Lower leg skin (tissue), 4 donors: Measurements from ENCODE around the gene HOXA5. TPM values are rescaled to one million over a fixed set of nuclear protein-coding genes. Genes with fewer than 3 reads are reported as not detected.
A peak's percentile ranks its signal among the peaks of the same experiment; 100 is the strongest.

Source experiments
- DNase-seq, 2 donors: peaks; one replicate each; pipeline ENCODE4 v3.0.0-alpha.2; 2019; ENCODE audit warnings: low spot score in 2 of 2
- H3K4me3 ChIP-seq: fragments of 200-600 bp; sonication (generic); 2 replicates; pipeline ENCODE4 v1.5.1; 2017; ENCODE audit warnings: mild to moderate bottlenecking, low read depth; ENCODE audit not compliant: poor library complexity, severe bottlenecking
- POLR2A ChIP-seq, 2 donors: fragments of 450-650 bp; IDR thresholded peaks; one replicate each; pipeline ENCODE4 v1.6.1; 2016 to 2017; ENCODE audit warnings: antibody characterized with exemption in 2 of 2, mild to moderate bottlenecking in 1 of 2, moderate library complexity in 1 of 2
- WGBS, 2 donors: methylation state at CpG; one replicate each; pipeline ENCODE4 v1.1.5; 2018; 5-methylcytosine and 5-hydroxymethylcytosine counted together
- intact Hi-C: fragments of 100-400 bp; cut with DNase I; formaldehyde crosslinking; loops from one replicate; pipeline ENCODE4 v1.15.0; 2023; ENCODE audit warnings: low total_unique reads
- total RNA-seq, 4 donors: library from RNA; depleted of rRNA; stranded (reverse); fragments of >200 nt; gene quantifications; one replicate each; pipeline ENCODE4 v1.1.0, GENCODE V29; 2016
- TF ChIP-seq, protein P1 (sequence below), 3 donors: fragments of 450-650 bp; IDR thresholded peaks; one replicate each; pipeline ENCODE4 v1.5.1; 2016; ENCODE audit warnings: antibody characterized with exemption in 3 of 3, mild to moderate bottlenecking in 3 of 3, moderate library complexity in 2 of 3

HOXA5 gene
- total RNA-seq, 4 donors from 2014 or later = 5.1 to 15.1 (median 6.1) TPM

DNA sequence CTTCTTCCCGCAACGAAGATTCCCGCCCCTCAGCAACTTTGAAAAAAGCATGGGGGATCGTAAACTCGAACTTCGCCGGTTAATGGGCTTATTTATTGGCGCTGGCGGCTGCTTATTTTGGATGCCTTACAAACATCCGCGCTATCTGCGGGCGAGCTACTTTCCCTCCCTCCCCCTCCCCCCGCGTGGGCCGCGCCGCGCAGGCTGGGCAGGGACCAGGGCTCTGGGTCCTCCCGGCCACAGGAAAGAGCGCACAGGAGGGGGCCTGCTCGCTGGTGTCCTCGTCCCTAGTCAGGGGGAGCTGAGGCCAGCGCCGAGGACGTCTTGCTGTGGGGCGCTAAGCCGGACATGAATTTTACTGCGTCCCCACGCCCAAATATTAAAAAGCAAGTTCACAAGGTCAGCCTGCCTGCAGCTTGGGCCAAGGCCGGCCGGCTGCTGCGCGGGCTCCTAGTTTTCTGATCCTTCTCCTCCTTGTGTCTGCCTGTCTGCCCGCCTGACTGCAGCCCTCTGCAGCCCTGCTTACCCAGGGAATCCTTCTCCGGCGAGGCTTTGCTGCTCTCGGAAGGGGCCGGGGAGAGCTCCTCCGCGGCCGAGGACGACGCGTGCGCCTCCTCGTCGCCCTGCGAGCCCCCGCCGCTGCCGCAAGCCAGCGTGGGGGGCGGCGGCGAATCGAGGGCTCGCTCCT is 29.5 kb upstream of the HOXA5 start:
- intact Hi-C loops = no loop called here
- whole genome bisulfite sequencing, 2 donors = 0 to 4% methylated on average over 37 to 54 of the region's 58 CpGs
- no peak for TF ChIP-seq POLR2A (IDR thresholded peaks at IDR 0.05)
- TF ChIP-seq, protein P1, sequence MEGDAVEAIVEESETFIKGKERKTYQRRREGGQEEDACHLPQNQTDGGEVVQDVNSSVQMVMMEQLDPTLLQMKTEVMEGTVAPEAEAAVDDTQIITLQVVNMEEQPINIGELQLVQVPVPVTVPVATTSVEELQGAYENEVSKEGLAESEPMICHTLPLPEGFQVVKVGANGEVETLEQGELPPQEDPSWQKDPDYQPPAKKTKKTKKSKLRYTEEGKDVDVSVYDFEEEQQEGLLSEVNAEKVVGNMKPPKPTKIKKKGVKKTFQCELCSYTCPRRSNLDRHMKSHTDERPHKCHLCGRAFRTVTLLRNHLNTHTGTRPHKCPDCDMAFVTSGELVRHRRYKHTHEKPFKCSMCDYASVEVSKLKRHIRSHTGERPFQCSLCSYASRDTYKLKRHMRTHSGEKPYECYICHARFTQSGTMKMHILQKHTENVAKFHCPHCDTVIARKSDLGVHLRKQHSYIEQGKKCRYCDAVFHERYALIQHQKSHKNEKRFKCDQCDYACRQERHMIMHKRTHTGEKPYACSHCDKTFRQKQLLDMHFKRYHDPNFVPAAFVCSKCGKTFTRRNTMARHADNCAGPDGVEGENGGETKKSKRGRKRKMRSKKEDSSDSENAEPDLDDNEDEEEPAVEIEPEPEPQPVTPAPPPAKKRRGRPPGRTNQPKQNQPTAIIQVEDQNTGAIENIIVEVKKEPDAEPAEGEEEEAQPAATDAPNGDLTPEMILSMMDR (IDR thresholded peaks at IDR 0.05) = no peak
- DNase-seq = peak in 1 of 2 donors; percentile 95
- H3K4me3 ChIP-seq = peak overlapping the region; percentile 64

DNA sequence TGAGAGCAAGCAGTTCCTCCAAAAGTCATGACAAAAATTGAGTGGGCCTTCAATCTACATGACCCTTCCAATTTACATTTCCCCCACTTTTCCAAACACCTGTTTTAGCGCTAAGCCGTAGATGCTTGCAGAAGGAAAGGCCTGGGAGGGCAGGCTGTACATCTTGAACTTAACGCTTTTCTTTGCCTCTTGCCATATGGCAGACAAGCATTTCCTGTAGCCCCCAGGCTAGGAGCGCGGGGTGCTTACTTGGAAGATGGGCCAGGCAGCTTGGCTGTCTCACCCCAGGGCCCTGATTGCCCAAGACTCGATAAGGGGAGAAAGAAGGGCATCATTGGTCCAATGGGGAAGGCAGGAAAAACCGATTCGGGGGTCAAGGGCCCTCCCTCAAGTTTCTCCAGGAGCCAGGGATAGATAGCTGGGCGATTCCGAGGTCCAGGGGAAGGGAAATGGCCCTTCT is 28.9 kb upstream of the HOXA5 start:
- H3K4me3 ChIP-seq = peak overlapping the region; percentile 64
- TF ChIP-seq, protein P1 (IDR thresholded peaks at IDR 0.05) = no peak
- no peak for TF ChIP-seq POLR2A (IDR thresholded peaks at IDR 0.05)
- intact Hi-C loops = no loop called here
- 15 to 19% methylated on average over 10 of the region's 10 CpGs for WGBS, 2 donors
- DNase-seq = peak in 1 of 2 donors; percentile 88

DNA sequence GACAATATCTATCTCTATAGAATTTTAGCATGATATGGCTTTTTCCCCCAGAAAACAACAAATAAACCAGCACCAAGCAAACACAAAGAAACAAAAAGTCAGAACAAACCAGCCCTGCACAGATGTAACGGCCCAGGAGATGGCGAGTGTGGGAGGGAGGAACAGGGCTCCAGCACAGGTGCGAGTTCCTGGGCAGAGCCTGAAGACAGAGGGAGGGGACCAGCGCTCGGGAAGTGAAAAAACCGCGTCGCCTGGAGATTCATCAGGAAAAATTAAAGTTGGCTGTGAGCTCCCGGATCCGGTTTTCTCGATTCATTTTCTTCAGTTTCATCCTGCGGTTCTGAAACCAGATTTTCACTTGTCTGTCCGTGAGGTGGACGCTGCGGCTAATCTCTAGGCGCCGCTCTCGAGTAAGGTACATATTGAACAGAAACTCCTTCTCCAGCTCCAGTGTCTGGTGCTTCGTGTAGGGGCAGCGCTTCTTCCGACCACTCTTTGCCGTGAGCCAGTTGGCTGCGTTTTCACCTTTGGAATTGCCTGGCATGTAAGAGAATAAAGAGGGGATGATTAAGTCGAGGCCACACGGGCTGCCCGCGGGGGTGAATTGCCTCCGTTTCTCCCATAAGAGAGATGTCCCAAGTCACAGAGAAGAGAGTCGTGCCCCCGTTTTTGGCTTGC is 28.3 kb upstream of the HOXA5 start:
- intact Hi-C loops = no loop called here

DNA sequence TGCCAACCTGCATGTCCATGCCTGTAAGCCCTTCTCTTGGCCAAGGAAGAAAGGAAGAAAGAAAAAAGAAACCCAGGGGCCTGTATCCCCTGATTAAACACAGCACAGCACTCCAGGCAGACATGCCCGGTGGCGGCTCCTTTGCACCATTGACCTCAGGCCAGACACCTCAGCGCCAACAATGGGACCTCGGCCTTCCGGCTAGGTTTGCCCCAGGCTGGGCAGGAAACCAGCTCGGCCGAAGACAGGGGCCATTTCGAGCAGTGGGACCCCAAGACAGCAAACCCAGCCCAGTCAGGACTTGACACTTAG is 27.8 kb upstream of the HOXA5 start:
- DNase-seq = peak in 1 of 2 donors; percentile 88
- TF ChIP-seq POLR2A (IDR thresholded peaks at IDR 0.05) = no peak
- TF ChIP-seq, protein P1 (IDR thresholded peaks at IDR 0.05) = no peak
- intact Hi-C loops = no loop called here
- H3K4me3 ChIP-seq = no peak overlapping the region
- WGBS, 2 donors = 14 to 16% methylated on average over 8 of the region's 8 CpGs

More for the DNA sequence above, 28.3 kb upstream of the HOXA5 start:
- peak overlapping the region; percentile 64 for H3K4me3 ChIP-seq
- DNase-seq = peak in 1 of 2 donors; percentile 85
- TF ChIP-seq, protein P1 (IDR thresholded peaks at IDR 0.05) = no peak
- no peak for TF ChIP-seq POLR2A (IDR thresholded peaks at IDR 0.05)
- 17 to 19% methylated on average over 30 of the region's 30 CpGs for WGBS, 2 donors

DNA sequence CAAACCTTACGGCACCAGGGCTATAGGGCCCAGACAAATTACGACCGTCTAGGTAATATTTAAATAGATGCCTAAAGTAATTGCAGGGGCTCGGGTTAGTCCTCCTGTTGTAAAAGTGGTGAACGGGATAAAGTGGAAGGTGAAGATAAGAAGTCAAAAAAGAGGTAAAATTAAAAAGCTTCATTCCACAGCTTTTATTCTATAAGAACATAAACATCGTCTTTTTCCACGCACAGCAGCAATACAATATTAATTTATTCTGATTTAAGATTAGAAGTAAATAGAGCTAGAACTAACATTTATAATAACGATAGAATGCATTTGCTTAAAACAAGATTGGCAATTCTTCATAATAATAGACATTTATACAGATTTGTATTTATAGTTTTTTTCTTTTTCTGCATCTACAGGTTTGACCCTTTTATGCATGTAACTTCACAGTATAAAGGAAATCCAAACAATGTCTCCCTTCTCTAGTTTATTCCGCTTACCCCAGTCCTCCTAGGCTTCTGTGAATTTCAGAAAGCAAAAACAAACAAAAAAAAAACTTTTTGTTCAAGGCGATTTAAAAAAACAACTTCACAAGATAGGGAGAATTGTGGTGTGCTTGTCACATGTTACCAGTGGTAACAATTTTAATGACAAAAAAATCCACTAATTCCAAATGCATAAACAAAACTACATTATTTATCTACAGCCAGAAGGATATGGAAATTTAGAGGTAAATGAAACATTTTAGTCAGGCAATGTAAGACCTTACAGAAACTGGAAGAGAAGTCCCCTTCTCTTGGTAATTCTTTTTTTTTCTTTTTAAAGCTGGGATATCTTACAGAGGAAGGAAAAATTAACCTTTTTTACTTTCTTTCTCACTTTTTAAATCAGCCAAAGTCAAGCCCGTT is 27.2 kb upstream of the HOXA5 start:
- no peak for TF ChIP-seq POLR2A (IDR thresholded peaks at IDR 0.05)
- TF ChIP-seq, protein P1 (IDR thresholded peaks at IDR 0.05) = no peak
- no peak overlapping the region for H3K4me3 ChIP-seq
- no peak for DNase-seq
- WGBS, 2 donors = 23 to 31% methylated on average over 11 of the region's 11 CpGs
- intact Hi-C loops = no loop called here
